22Rv1 (cell line): ENCODE measurements around the gene ARSG.

Experiments
- CTCF ChIP-seq: fragments of 450-650 bp; IDR thresholded peaks from 2 replicates; pipeline ENCODE4 v1.5.1; 2017; ENCODE audit warnings: mild to moderate bottlenecking
- ZFX ChIP-seq: fragments of 450-650 bp; IDR thresholded peaks from 2 replicates; pipeline ENCODE4 v1.6.1; 2017; ENCODE audit warnings: antibody characterized with exemption, borderline replicate concordance

- TF ChIP-seq CTCF (no peak), ZFX (no peak)
Measured at GRCh38 chr17:68277807-68278206, 13.5 kb upstream of the ARSG start.
